A673 (cell line): ENCODE results near the gene ZNF579.

Source experiments
- CTCF ChIP-seq: fragments of 300-800, 200-600 bp; sonication (generic); conservative IDR thresholded peaks from 2 replicates; pipeline ENCODE4 v1.5.1; 2017; ENCODE audit warnings: low read depth, mild to moderate bottlenecking, antibody characterized with exemption, low read length, moderate library complexity, mixed read lengths
- EZH2 ChIP-seq: fragments of 200-600 bp; sonication (generic); IDR thresholded peaks from 2 replicates; pipeline ENCODE4 v1.6.1; 2017; ENCODE audit warnings: borderline replicate concordance, low read depth, mild to moderate bottlenecking, mixed read lengths, antibody characterized with exemption, low read length; ENCODE audit not compliant: poor library complexity, severe bottlenecking

- TF ChIP-seq CTCF (no peak), EZH2 (no peak)
Observed at GRCh38 chr19:55590109-55590508, 9.5 kb upstream of the ZNF579 start.
